ENCODE data around the gene ZMYND10.

Gene ZMYND10

DNA sequence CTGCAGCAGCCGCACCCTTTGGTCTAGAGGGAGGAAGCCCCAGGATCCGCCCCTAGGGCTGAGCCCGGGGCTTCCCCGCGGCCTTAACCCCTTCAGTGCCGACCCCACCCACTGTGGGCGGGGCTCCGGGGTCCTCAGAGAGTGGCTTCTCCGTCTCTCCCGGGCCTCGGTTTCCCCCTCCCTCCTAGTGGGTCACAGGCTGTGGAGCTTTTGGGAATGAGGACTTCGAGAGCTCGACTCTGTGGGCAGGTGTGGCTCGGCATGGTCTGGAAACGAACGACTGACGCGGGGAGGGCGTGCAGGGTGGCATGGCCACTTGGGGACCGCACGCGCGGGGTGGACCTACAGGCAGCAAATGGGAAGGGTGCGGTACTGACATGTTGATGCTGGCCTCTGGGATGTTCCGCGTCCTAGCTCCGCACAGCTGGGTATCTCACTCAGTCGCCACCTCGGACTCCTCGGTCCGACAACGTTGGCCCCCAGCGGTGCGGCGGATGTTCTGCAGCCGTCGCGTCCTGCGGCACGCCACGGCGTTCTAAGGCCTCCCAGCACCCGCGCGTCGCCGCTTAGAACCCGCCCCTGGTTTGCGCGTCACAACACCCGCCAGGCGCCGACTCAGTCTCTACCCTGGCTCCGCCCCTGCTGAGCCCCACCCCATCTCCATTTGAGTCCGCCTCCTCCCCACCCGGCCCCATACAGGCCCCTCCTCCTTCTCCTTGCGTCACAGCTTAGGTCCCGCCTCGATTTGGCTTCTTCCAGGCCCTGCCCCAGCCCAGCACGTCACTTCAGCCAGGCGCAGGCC, 46.5 kb downstream of the ZMYND10 start, which contains the start of the genes HYAL3 and NAA80:
HYAL3 (minus strand) TSS at position 570 of the 802 bp plus-strand sequence. CDS start 3,803 bp downstream, outside the sequence.
NAA80 (minus strand) TSS at position 570 of the 802 bp plus-strand sequence. CDS start 1,942 bp downstream, outside the sequence.
- no peak for TF ChIP-seq JUND (IDR thresholded peaks at IDR 0.05; ENCODE audit: low read depth)
- in situ Hi-C loops (cut with HindIII; ENCODE audit: low pct_unique_long_range_greater_than_20kb, low sequenced_read_pairs) = no loop called here
- peak; percentile 80 to 99 for DNase-seq (ENCODE audit: low read depth in 1 of 2, low spot score in 1 of 2)

GRCh38 chr3:50297896-50298725, 47.4 kb downstream of the ZMYND10 start:
- TF ChIP-seq JUND (IDR thresholded peaks at IDR 0.05; ENCODE audit: low read depth) = no peak
- no peak for DNase-seq (ENCODE audit: low read depth in 1 of 2, low spot score in 1 of 2)
- in situ Hi-C loops (cut with HindIII; ENCODE audit: low pct_unique_long_range_greater_than_20kb, low sequenced_read_pairs) = no loop called here

DNA sequence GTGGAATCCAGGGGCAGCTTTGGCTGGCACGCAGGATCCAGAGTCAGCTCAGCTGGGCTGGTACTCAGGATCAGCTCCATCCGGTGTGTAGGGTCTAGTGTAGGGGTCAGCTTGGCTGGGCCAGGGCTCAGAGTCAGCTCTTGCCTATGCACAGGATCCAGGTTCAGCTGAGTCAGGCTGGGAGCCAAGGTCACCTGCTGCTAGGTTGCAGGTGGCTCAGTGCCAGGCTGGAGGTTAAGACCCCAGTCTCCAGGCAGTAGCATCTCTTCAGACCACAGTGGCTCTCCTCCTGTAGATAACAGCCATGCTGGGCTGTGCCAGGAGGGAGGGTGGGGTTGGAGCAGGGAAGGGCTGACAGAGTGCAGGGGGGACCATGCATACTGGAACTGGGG, 48.2 kb downstream of the ZMYND10 start:
- TF ChIP-seq JUND (IDR thresholded peaks at IDR 0.05; ENCODE audit: low read depth) = no peak
- in situ Hi-C loops (cut with HindIII; ENCODE audit: low pct_unique_long_range_greater_than_20kb, low sequenced_read_pairs) = no loop called here
- DNase-seq (ENCODE audit: low read depth in 1 of 2, low spot score in 1 of 2) = no peak

DNA sequence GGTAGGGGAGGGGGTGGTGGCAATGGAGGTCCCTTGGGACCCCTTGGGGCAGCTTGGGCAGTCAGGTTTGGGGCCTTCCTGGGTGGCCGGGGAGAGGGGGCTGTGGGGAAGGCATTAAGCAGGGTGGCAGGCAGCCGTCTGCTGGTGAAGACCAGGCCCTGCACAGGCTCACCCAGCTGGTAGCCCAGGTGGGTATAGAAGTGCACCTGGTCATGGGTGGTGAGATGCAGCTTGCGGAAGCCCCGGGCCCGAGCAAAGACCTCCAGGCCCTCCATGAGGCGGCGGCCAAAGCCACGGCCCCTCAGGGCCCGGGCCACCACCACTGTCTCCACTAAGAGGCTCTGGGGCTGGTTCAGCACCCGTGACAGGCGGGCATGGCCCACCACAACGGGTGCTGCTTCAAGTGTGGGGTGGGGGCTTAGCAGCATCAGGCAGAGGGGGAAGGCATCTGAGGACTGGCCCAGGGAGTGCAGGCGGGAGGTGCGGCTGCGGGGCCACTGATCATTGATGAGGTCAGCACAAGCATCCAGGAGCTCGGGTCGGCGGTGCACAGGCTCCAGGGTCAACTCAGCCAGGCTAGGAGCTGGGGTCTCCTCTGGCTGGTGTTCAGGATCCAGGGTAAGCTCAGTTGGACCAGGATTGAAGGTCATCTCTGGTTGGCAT, 48.7 kb downstream of the ZMYND10 start:
- in situ Hi-C loops (cut with HindIII; ENCODE audit: low pct_unique_long_range_greater_than_20kb, low sequenced_read_pairs) = no loop called here
- TF ChIP-seq JUND (IDR thresholded peaks at IDR 0.05; ENCODE audit: low read depth) = no peak
- DNase-seq (ENCODE audit: low read depth in 1 of 2, low spot score in 1 of 2) = no peak

GRCh38 chr3:50295553-50296431, 49.7 kb downstream of the ZMYND10 start:
- in situ Hi-C loops (cut with HindIII; ENCODE audit: low pct_unique_long_range_greater_than_20kb, low sequenced_read_pairs) = no loop called here
- TF ChIP-seq JUND (IDR thresholded peaks at IDR 0.05; ENCODE audit: low read depth) = no peak
- no peak for DNase-seq (ENCODE audit: low read depth in 1 of 2, low spot score in 1 of 2)

- in situ Hi-C loops (cut with HindIII; ENCODE audit: low pct_unique_long_range_greater_than_20kb, low sequenced_read_pairs) = no loop called here
- TF ChIP-seq JUND (IDR thresholded peaks at IDR 0.05; ENCODE audit: low read depth) = no peak
- DNase-seq (ENCODE audit: low read depth in 1 of 2, low spot score in 1 of 2) = no peak
Measured at GRCh38 chr3:50294492-50295403, 50.8 kb downstream of the ZMYND10 start.

DNA sequence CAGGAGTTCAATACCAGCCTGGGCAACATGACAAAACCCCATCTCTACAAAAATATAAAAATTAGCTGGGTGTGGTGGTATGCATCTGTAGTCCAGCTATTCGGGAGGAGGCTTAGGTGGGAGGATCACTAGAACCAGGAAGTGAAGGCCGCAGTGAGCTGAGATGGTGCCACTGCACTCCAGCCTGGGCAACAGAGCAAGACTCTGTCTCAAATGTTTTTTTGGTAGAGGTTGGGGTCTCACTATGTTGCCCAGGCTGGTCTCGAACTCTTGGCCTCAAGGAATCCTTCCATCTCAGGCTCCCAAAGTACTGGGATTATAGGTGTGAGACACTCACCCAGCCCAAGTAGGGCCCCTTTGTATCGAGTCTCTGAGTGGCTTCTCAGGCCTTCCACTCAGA, 51.4 kb downstream of the ZMYND10 start:
- no peak for DNase-seq (ENCODE audit: low read depth in 1 of 2, low spot score in 1 of 2)
- no peak for TF ChIP-seq JUND (IDR thresholded peaks at IDR 0.05; ENCODE audit: low read depth)
- in situ Hi-C loops (cut with HindIII; ENCODE audit: low pct_unique_long_range_greater_than_20kb, low sequenced_read_pairs) = no loop called here

GRCh38 chr3:50293079-50293801, 52.3 kb downstream of the ZMYND10 start:
- DNase-seq (ENCODE audit: low read depth in 1 of 2, low spot score in 1 of 2) = no peak
- TF ChIP-seq JUND (IDR thresholded peaks at IDR 0.05; ENCODE audit: low read depth) = no peak
- in situ Hi-C loops (cut with HindIII; ENCODE audit: low pct_unique_long_range_greater_than_20kb, low sequenced_read_pairs) = no loop called here

- no peak for TF ChIP-seq JUND (IDR thresholded peaks at IDR 0.05; ENCODE audit: low read depth)
- in situ Hi-C loops (cut with HindIII; ENCODE audit: low pct_unique_long_range_greater_than_20kb, low sequenced_read_pairs) = no loop called here
- peak; percentile 70 to 97 for DNase-seq (ENCODE audit: low read depth in 1 of 2, low spot score in 1 of 2)
Measured at GRCh38 chr3:50292159-50293078, 53.1 kb downstream of the ZMYND10 start, which contains the start of gene IFRD2. Gene IFRD2, minus strand, starts transcription at chr3:50292429. Its CDS starts 155 bp downstream, at chr3:50292274.
